ENCODE results near the gene VDAC1.

The VDAC1 gene

DNA sequence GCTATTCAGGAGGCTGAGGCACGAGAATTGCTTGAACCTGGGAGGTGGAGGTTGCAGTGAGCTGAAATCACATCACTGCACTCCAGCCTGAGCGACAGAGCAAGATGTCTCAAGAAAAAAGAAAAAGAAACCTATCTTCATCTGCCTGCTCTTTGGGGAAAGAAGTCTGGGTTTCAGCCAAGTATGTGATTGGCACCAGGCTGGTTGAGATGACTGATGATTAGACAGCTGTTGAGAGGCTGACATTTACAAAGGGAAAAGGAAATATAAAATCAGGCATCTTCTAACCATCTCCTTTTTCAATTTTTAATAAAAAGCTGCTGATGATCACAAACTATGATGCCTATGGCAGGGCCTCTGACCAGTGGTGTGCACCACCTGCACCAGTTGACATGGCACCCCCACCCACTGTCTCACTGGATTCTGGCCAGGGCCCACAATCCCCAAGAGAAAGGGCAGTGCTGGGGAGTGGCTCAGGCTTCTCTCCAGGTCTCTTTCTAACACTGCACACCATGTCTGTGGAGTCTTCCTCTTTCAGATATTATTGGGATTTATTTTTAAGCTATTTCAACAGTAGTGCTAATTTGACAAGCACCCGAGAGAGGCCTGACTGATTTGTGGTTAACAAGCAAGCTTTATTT lies 19.1 kb downstream of the VDAC1 start:
- no peaks in the 10 kb centered on the region for H3K4me1 ChIP-seq (ENCODE audit: control insufficient read depth, low read length)
- H3K9me3 ChIP-seq (ENCODE audit: control insufficient read depth, insufficient read depth, low read length) = no peaks in the 10 kb centered on the region
- H3K4me3 ChIP-seq (ENCODE audit: low read length) = no peak overlapping the region
- H3F3A ChIP-seq (ENCODE audit: control insufficient read depth, insufficient read depth) = peaks cover 9% of the 10 kb centered on the region
- TF ChIP-seq, protein P1, sequence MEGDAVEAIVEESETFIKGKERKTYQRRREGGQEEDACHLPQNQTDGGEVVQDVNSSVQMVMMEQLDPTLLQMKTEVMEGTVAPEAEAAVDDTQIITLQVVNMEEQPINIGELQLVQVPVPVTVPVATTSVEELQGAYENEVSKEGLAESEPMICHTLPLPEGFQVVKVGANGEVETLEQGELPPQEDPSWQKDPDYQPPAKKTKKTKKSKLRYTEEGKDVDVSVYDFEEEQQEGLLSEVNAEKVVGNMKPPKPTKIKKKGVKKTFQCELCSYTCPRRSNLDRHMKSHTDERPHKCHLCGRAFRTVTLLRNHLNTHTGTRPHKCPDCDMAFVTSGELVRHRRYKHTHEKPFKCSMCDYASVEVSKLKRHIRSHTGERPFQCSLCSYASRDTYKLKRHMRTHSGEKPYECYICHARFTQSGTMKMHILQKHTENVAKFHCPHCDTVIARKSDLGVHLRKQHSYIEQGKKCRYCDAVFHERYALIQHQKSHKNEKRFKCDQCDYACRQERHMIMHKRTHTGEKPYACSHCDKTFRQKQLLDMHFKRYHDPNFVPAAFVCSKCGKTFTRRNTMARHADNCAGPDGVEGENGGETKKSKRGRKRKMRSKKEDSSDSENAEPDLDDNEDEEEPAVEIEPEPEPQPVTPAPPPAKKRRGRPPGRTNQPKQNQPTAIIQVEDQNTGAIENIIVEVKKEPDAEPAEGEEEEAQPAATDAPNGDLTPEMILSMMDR (IDR thresholded peaks at IDR 0.05; ENCODE audit: low read depth, low read length, poor library complexity, severe bottlenecking) = no peak
- TF ChIP-seq EZH2phosphoT487 (IDR thresholded peaks at IDR 0.05; ENCODE audit: borderline replicate concordance, low read length) = no peak
- H3K27me3 ChIP-seq (ENCODE audit: control insufficient read depth, low read length) = no peaks in the 10 kb centered on the region
- H3K27ac ChIP-seq (ENCODE audit: low read depth, low read length) = no peak overlapping the region
- H4K20me1 ChIP-seq (ENCODE audit: control insufficient read depth, insufficient read depth, low read depth, low read length) = peaks cover 8% of the 10 kb centered on the region; the same call in 1 of the 2 replicates
- no peaks in the 10 kb centered on the region for H3K9me2 ChIP-seq (replicated peaks; ENCODE audit: control insufficient read depth, low read length)
- peaks cover 58% of the 10 kb centered on the region for H3K79me2 ChIP-seq (ENCODE audit: control insufficient read depth, low read length)
- H3K36me3 ChIP-seq (ENCODE audit: control insufficient read depth, low read length) = peaks cover 78% of the 10 kb centered on the region
- no peak overlapping the region for H3K4me2 ChIP-seq (ENCODE audit: low read length)

DNA sequence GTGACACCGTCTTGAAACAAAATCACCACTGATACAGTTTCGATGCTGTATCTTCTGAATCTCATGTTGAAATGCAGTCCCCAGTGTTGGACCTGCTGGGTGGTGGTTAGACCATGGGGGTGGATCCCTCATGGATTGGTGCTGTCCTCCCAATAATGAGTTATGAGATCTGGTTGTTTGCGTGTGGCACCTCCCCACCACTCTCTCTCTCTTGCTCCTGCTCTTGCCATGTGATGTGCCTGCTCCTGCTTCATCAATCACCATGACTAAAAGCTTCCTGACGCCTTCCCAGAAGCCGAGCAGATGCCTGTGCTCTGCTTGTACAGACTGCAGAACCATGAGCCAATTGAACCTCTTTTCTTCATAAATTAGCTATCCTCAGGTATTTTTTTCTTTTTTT lies 21.1 kb downstream of the VDAC1 start:
- Histone ChIP-seq H3K36me3 (ENCODE audit: control insufficient read depth, low read length) (peaks cover 77% of the 10 kb centered on the region), H3K27me3 (ENCODE audit: control insufficient read depth, low read length) (no peaks in the 10 kb centered on the region), H3F3A (ENCODE audit: control insufficient read depth, insufficient read depth) (peaks cover 9% of the 10 kb centered on the region), H3K27ac (ENCODE audit: low read depth, low read length) (no peak overlapping the region), H3K9me3 (ENCODE audit: control insufficient read depth, insufficient read depth, low read length) (no peaks in the 10 kb centered on the region), H4K20me1 (ENCODE audit: control insufficient read depth, insufficient read depth, low read depth, low read length) (peaks cover 8% of the 10 kb centered on the region; the same call in 1 of the 2 replicates), H3K4me1 (ENCODE audit: control insufficient read depth, low read length) (no peaks in the 10 kb centered on the region), H3K9me2 (replicated peaks; ENCODE audit: control insufficient read depth, low read length) (no peaks in the 10 kb centered on the region), H3K4me3 (ENCODE audit: low read length) (no peak overlapping the region), H3K4me2 (ENCODE audit: low read length) (no peak overlapping the region), H3K79me2 (ENCODE audit: control insufficient read depth, low read length) (peaks cover 55% of the 10 kb centered on the region)
- TF ChIP-seq, protein P1 (IDR thresholded peaks at IDR 0.05; ENCODE audit: low read depth, low read length, poor library complexity, severe bottlenecking) = no peak
- no peak for TF ChIP-seq EZH2phosphoT487 (IDR thresholded peaks at IDR 0.05; ENCODE audit: borderline replicate concordance, low read length)

DNA sequence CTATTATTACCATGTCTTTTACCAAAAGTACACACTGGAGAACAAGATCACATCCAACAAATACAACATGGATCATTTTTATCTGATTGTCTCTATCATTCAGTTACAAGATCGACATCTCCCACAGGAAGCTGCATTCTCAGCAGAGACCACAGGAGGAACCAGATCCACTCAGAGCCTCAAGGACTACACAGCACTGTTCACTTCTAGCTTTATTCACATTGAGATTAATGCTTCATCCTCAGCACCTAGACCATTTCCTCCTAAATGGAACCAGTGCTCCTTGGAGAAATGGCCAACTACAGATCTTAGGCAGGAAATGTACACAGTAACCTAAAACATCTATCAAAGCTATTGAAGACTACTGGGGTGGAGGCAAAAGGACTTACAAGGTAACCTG lies 23.1 kb downstream of the VDAC1 start:
- no peak overlapping the region for H3K4me2 ChIP-seq (ENCODE audit: low read length)
- H3K36me3 ChIP-seq (ENCODE audit: control insufficient read depth, low read length) = peaks cover 79% of the 10 kb centered on the region
- H3K4me3 ChIP-seq (ENCODE audit: low read length) = no peak overlapping the region
- peaks cover 8% of the 10 kb centered on the region; the same call in 1 of the 2 replicates for H4K20me1 ChIP-seq (ENCODE audit: control insufficient read depth, insufficient read depth, low read depth, low read length)
- no peak overlapping the region for H3K27ac ChIP-seq (ENCODE audit: low read depth, low read length)
- no peaks in the 10 kb centered on the region for H3K4me1 ChIP-seq (ENCODE audit: control insufficient read depth, low read length)
- no peaks in the 10 kb centered on the region for H3K9me2 ChIP-seq (replicated peaks; ENCODE audit: control insufficient read depth, low read length)
- H3K9me3 ChIP-seq (ENCODE audit: control insufficient read depth, insufficient read depth, low read length) = no peaks in the 10 kb centered on the region
- H3K79me2 ChIP-seq (ENCODE audit: control insufficient read depth, low read length) = peaks cover 48% of the 10 kb centered on the region
- TF ChIP-seq, protein P1 (IDR thresholded peaks at IDR 0.05; ENCODE audit: low read depth, low read length, poor library complexity, severe bottlenecking) = no peak
- TF ChIP-seq EZH2phosphoT487 (IDR thresholded peaks at IDR 0.05; ENCODE audit: borderline replicate concordance, low read length) = no peak
- no peaks in the 10 kb centered on the region for H3K27me3 ChIP-seq (ENCODE audit: control insufficient read depth, low read length)
- peaks cover 13% of the 10 kb centered on the region for H3F3A ChIP-seq (ENCODE audit: control insufficient read depth, insufficient read depth)
